Right atrium auricular region (tissue), 2 donors: Measurements from ENCODE around the gene FLAD1. TPM values are rescaled to one million over a fixed set of nuclear protein-coding genes. Genes with fewer than 3 reads are reported as not detected.

Experiments used
- DNase-seq: peaks from one replicate; pipeline ENCODE4 v3.0.0-alpha.2; 2019; ENCODE audit warnings: low spot score
- H3K27ac ChIP-seq, 2 donors: fragments of 200-600 bp; sonication (generic); 1 replicate in 1 of 2; 2 replicates in 1 of 2; pipeline ENCODE4 v1.5.1; 2016 to 2019
- H3K27me3 ChIP-seq, 2 donors: fragments of 200-600 bp; sonication (generic); one replicate each; pipeline versions ENCODE4 v1.5.1 to v1.6.0; 2017 to 2019
- H3K36me3 ChIP-seq: fragments of 200-600 bp; sonication (generic); one replicate; pipeline ENCODE4 v1.5.1; 2016
- H3K4me1 ChIP-seq, 2 donors: fragments of 200-600 bp; sonication (generic); one replicate each; pipeline versions ENCODE4 v1.5.1 to v1.6.0; 2017 to 2019
- H3K4me3 ChIP-seq, 2 donors: fragments of 200-600 bp; sonication (generic); 1 replicate in 1 of 2; 2 replicates in 1 of 2; pipeline ENCODE4 v1.5.1; 2017 to 2019; ENCODE audit warnings: mild to moderate bottlenecking in 1 of 2, moderate library complexity in 1 of 2
- H3K9me3 ChIP-seq, 2 donors: fragments of 200-600 bp; sonication (generic); one replicate each; pipeline ENCODE4 v1.5.1; 2019
- CTCF ChIP-seq, 2 donors: fragments of 200-600 bp; sonication (generic); IDR thresholded peaks; one replicate each; pipeline ENCODE4 v1.5.1; 2019; ENCODE audit warnings: antibody characterized with exemption in 2 of 2
- total RNA-seq, 2 donors: library from RNA; depleted of rRNA; stranded (reverse); fragments of >200 nt; gene quantifications; one replicate each; pipeline ENCODE4 v1.1.0, GENCODE V29; 2016

Gene FLAD1
- total RNA-seq, 2 donors from 2014 or later = 19.5 to 24.8 TPM

- no peaks in the 10 kb centered on the region for H3K9me3 ChIP-seq
- no peak overlapping the region for H3K4me3 ChIP-seq
- no peak for DNase-seq
- no peaks in the 10 kb centered on the region for H3K4me1 ChIP-seq
- TF ChIP-seq CTCF (IDR thresholded peaks at IDR 0.05) = no peak
- H3K27me3 ChIP-seq = no peaks in the 10 kb centered on the region
- H3K27ac ChIP-seq = no peak overlapping the region
- H3K36me3 ChIP-seq = no peaks in the 10 kb centered on the region
These were observed 46.5 kb downstream of the FLAD1 start for GRCh38 chr1:155029513-155030242.

GRCh38 chr1:155030243-155030795, 47.2 kb downstream of the FLAD1 start:
- Histone ChIP-seq H3K4me1 (no peaks in the 10 kb centered on the region), H3K9me3 (no peaks in the 10 kb centered on the region), H3K27ac (no peak overlapping the region), H3K27me3 (no peaks in the 10 kb centered on the region), H3K36me3 (no peaks in the 10 kb centered on the region), H3K4me3 (no peak overlapping the region)
- DNase-seq = no peak
- TF ChIP-seq CTCF (IDR thresholded peaks at IDR 0.05) = no peak

- no peak for TF ChIP-seq CTCF (IDR thresholded peaks at IDR 0.05)
- no peaks in the 10 kb centered on the region for H3K9me3 ChIP-seq
- H3K27ac ChIP-seq = no peak overlapping the region
- H3K4me1 ChIP-seq = no peaks in the 10 kb centered on the region
- no peaks in the 10 kb centered on the region for H3K27me3 ChIP-seq
- H3K36me3 ChIP-seq = no peaks in the 10 kb centered on the region
- no peak for DNase-seq
- no peak overlapping the region for H3K4me3 ChIP-seq
These were observed 47.8 kb downstream of the FLAD1 start for GRCh38 chr1:155030899-155031298.

GRCh38 chr1:155032886-155033285, 49.7 kb downstream of the FLAD1 start:
- no peak for TF ChIP-seq CTCF (IDR thresholded peaks at IDR 0.05)
- Histone ChIP-seq H3K27me3 (no peaks in the 10 kb centered on the region), H3K4me3 (no peak overlapping the region), H3K27ac (no peak overlapping the region), H3K36me3 (no peaks in the 10 kb centered on the region), H3K9me3 (no peaks in the 10 kb centered on the region), H3K4me1 (no peaks in the 10 kb centered on the region)
- no peak for DNase-seq

- TF ChIP-seq CTCF (IDR thresholded peaks at IDR 0.05) = no peak
- Histone ChIP-seq H3K9me3 (no peaks in the 10 kb centered on the region), H3K36me3 (no peaks in the 10 kb centered on the region), H3K4me1 (peaks cover 0 to 1% of the 10 kb centered on the region in 2 donors), H3K27me3 (no peaks in the 10 kb centered on the region), H3K4me3 (no peak within 1 kb of the TSS), H3K27ac (no peak within 1 kb of the TSS)
- DNase-seq = no peak
These were observed 50.4 kb downstream of the FLAD1 start, which contains the start of the genes DCST1 and DCST2 for GRCh38 chr1:155033524-155033923. DCST1 (plus strand) TSS chr1:155033824; CDS start chr1:155034037, 213 bp downstream. DCST2 (minus strand) TSS chr1:155033781; CDS start chr1:155033701, 80 bp downstream.
